HUES48 (cell line): ENCODE data around the gene LRRIQ3.

Experiments
- H3K27ac ChIP-seq: one replicate; pipeline ENCODE4 v1.7.0; 2013; ENCODE audit warnings: low read depth, low read length, inconsistent platforms
- H3K27me3 ChIP-seq: 2 replicates; pipeline ENCODE4 v1.6.1; 2013; ENCODE audit warnings: mild to moderate bottlenecking, low read length; ENCODE audit not compliant: control insufficient read depth, insufficient read depth
- H3K36me3 ChIP-seq: 2 replicates; pipeline ENCODE4 v1.6.1; 2013; ENCODE audit warnings: low read length; ENCODE audit not compliant: control insufficient read depth, insufficient read depth
- H3K4me1 ChIP-seq: 2 replicates; pipeline ENCODE4 v1.6.1; 2013; ENCODE audit warnings: mild to moderate bottlenecking, low read length; ENCODE audit not compliant: control insufficient read depth, insufficient read depth
- H3K4me3 ChIP-seq: 2 replicates; pipeline ENCODE4 v1.5.1; 2013; ENCODE audit warnings: mild to moderate bottlenecking, low read depth, low read length
- H3K9ac ChIP-seq: 2 replicates; pipeline ENCODE4 v1.6.1; 2013; ENCODE audit warnings: mild to moderate bottlenecking, low read depth, low read length, moderate library complexity
- H3K9me3 ChIP-seq: 2 replicates; pipeline ENCODE4 v1.6.1; 2013; ENCODE audit warnings: low read length; ENCODE audit not compliant: control insufficient read depth, insufficient read depth

Gene LRRIQ3

DNA sequence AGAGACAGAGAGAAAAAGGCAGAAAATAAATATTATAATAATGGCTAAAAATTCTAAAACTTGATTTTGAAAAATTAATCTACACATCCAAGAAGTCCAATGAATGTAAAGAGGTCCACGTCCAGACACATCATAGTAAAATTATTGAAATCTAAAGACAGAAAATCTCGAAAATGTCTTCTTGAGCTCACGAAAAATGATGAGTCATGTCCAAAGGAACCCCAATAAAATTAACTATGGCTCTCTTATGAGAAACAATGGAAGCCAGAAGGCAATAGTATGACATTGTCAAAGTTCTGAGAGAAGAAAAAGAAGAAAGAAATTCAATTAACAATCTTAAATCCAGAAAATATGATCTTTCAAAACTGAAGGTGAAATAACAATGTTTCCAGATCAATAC is 84.6 kb downstream of the LRRIQ3 start:
- no peaks in the 10 kb centered on the region for H3K36me3 ChIP-seq

DNA sequence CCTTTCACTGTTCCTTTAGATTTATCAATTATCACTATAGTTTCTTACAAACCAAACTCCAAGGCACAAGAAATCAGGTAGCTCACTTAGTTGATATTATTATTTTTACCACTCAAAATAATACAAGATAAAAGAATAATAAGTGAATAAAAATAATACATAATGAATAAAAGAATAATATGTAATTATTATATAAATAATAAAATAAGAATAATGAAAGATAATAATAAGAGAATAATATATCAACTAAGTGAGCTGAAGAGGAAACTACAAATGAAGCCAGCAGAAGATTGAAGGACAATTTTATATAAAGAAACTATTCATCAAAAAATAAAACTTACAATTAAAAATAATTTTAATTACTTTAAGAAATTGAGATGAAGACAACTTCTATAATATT is 90.6 kb downstream of the LRRIQ3 start:
- Histone ChIP-seq H3K4me3 (no peak overlapping the region), H3K36me3 (no peaks in the 10 kb centered on the region), H3K9me3 (no peaks in the 10 kb centered on the region), H3K27ac (no peak overlapping the region), H3K9ac (no peak overlapping the region), H3K27me3 (no peaks in the 10 kb centered on the region), H3K4me1 (no peaks in the 10 kb centered on the region)

More for the DNA sequence above, 84.6 kb downstream of the LRRIQ3 start:
- Histone ChIP-seq H3K4me3 (no peak overlapping the region), H3K4me1 (peaks cover 12% of the 10 kb centered on the region; the same call in 1 of the 2 replicates), H3K27me3 (no peaks in the 10 kb centered on the region), H3K27ac (no peak overlapping the region), H3K9me3 (no peaks in the 10 kb centered on the region), H3K9ac (no peak overlapping the region)

DNA sequence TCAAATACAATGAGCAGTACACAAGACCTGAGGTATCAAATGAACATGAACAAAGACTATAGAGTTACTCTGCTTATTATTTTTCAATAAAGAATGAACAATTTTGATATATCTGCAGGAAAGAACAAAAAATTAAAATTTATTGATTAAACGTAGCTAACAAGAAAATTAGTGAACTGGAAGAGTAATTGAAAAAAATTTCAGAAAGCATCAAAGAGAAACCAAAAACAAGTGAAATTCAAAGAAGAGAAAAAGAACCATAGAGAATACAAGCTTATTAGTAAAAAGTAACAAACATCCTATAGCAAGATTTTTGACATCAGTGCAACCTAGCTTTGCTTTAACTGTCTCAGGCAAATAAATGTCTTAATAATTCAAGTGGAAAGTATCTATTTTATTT is 106.6 kb downstream of the LRRIQ3 start:
- Histone ChIP-seq H3K27ac (no peak overlapping the region), H3K9me3 (peaks cover 19% of the 10 kb centered on the region), H3K4me3 (no peak overlapping the region), H3K9ac (no peak overlapping the region), H3K27me3 (no peaks in the 10 kb centered on the region), H3K36me3 (no peaks in the 10 kb centered on the region), H3K4me1 (no peaks in the 10 kb centered on the region)

DNA sequence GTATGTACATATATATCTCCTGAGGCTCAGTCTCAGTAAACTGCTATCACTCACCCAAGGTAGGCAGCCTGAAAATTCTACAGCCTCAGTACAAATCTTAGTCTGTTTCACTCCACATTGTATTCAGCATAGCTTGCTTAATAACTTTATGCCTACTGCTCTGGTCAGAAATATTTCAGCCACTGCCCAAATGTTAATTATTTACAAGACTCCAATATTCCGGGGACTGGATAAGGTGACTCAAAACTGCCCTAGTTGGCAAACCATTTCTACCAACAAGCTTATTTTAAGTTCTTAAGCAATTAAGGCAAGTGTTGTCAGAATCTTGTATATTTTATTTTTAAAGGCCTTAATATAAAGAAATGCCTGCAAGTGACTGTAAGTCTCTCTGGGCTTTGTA is 114.8 kb downstream of the LRRIQ3 start:
- Histone ChIP-seq H3K9me3 (no peaks in the 10 kb centered on the region), H3K27ac (no peak overlapping the region), H3K27me3 (no peaks in the 10 kb centered on the region), H3K9ac (no peak overlapping the region), H3K4me3 (no peak overlapping the region), H3K36me3 (no peaks in the 10 kb centered on the region), H3K4me1 (peaks cover 6% of the 10 kb centered on the region; the same call in 1 of the 2 replicates)

DNA sequence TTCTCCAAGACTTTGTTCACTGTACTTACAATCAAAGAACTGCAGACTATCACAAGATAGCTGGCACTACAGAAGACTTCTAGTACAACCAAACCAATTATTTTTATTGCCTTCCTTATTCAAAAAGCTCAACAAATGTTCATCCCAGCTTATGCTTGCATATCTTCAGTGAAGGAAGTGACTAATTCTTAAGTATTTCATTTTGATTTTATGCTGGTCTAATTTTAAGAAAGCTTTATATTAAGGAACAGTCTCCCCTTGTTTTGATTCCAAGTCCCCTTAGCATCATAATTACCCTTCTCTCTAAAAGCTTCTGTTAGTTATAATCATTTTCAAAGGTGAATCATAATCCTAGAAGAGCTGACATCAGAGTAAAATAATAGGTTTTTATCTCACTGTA is 132.9 kb downstream of the LRRIQ3 start:
- Histone ChIP-seq H3K36me3 (no peaks in the 10 kb centered on the region), H3K4me1 (no peaks in the 10 kb centered on the region), H3K27ac (no peak overlapping the region), H3K9me3 (no peaks in the 10 kb centered on the region), H3K27me3 (no peaks in the 10 kb centered on the region), H3K4me3 (no peak overlapping the region), H3K9ac (no peak overlapping the region)

DNA sequence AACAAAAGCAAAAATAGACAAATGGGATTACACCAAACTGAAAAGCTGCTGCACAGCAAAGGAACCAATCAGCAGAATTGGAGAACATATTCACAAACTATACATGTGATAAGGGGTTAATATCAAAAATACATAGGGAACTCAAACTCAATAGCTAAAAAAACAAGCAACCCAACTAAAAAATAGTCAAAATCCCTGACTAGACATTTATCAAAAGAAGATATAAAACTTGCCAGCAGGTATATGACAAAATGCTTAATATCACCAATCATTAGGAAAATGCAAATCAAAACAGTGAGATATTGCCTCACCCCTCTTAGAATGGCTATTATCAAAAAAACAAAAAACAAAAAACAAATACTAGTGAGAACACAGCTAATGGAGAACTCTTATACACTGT is 140.3 kb downstream of the LRRIQ3 start:
- Histone ChIP-seq H3K9ac (no peak overlapping the region), H3K27ac (no peak overlapping the region), H3K4me3 (no peak overlapping the region), H3K27me3 (no peaks in the 10 kb centered on the region), H3K36me3 (no peaks in the 10 kb centered on the region), H3K4me1 (no peaks in the 10 kb centered on the region), H3K9me3 (no peaks in the 10 kb centered on the region)

DNA sequence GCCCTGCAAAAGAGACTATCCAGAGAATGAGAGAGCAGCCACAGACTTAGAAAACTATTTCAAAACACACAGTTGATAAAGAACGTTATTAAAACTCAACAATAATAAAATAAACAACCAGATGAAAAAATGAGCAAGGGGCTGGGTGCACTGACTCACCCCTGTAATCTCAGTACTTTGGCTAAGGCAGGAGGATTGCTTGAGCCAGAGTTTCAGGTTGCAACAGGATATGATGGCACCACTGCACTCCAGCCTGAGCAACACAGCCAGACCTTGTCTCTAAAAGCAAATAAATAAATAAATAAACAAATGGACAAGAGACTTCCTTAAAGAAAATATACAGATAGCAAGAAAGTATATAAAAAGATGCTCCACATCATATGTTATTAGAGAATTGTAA is 144.6 kb downstream of the LRRIQ3 start:
- Histone ChIP-seq H3K27me3 (no peaks in the 10 kb centered on the region), H3K27ac (no peak overlapping the region), H3K4me1 (no peaks in the 10 kb centered on the region), H3K4me3 (no peak overlapping the region), H3K9ac (no peak overlapping the region), H3K36me3 (no peaks in the 10 kb centered on the region), H3K9me3 (no peaks in the 10 kb centered on the region)

DNA sequence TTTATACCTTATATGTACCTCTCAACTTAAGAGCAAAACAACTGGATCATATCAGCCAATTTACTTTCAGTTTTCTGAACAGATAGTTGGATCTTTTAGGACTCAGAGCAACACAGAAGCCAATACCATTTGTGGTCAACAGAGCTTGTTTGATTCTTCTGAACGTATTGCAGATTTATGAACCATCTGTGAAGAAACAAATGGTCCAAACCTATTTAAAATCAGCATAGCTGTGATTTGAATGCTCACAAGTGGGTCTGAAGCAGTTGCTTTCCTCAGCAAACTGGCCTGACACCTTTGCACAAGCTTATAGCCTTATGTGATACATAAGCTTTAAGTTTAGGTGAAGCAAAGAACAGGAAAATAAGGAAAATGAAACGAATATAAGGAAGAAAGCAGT is 147.6 kb downstream of the LRRIQ3 start:
- Histone ChIP-seq H3K36me3 (no peaks in the 10 kb centered on the region), H3K27me3 (no peaks in the 10 kb centered on the region), H3K9me3 (no peaks in the 10 kb centered on the region)

DNA sequence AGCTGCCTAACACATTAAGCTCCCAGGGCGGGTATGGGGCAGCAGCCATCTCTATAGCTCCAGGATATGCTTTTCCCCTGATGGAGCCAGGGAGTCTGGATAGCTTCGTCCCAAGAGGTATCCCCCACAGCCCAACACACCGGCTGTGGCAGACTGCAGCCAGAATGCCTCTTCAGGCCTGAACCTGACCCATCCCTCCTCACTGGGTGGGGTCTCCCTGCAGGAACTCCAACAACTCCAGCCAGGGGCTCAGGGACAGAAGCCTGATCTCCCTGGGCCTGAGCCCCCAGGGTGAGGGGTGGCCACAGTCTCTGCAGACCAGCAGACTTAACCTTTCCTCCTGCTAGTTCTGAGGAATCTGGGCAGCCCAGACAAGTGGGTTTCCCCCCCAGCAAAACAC is 159.9 kb downstream of the LRRIQ3 start:
- no peaks in the 10 kb centered on the region for H3K36me3 ChIP-seq
- H3K27me3 ChIP-seq: no peaks in the 10 kb centered on the region

More for the DNA sequence above, 147.6 kb downstream of the LRRIQ3 start:
- Histone ChIP-seq H3K4me1 (no peaks in the 10 kb centered on the region), H3K27ac (no peak overlapping the region), H3K4me3 (no peak overlapping the region), H3K9ac (no peak overlapping the region)

DNA sequence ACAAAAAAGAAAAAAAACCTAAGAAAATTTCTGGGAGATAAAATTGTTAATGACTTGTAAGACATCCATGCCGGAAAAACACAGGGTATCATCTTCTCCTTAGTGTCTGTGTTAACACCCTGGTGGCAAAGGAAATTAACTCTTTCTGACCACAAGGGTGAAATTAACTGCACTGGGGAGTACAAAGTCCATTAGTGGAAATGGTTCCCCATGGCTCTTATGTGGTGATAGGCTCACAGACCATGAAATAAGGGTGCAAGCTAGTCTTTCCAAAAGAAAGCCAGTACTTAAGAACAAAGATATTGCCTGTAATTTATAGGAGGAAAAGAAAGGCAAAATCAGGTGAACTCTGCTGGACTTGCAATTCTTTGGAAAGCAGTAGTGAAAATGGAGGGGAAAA is 185.4 kb downstream of the LRRIQ3 start:
- no peaks in the 10 kb centered on the region for H3K9me3 ChIP-seq
- no peaks in the 10 kb centered on the region for H3K27me3 ChIP-seq
- no peaks in the 10 kb centered on the region for H3K4me1 ChIP-seq
- no peak overlapping the region for H3K9ac ChIP-seq
- no peaks in the 10 kb centered on the region for H3K36me3 ChIP-seq
- H3K27ac ChIP-seq: no peak overlapping the region
- no peak overlapping the region for H3K4me3 ChIP-seq

More for the DNA sequence above, 159.9 kb downstream of the LRRIQ3 start:
- no peak overlapping the region for H3K4me3 ChIP-seq
- no peaks in the 10 kb centered on the region for H3K9me3 ChIP-seq
- H3K4me1 ChIP-seq: no peaks in the 10 kb centered on the region
- no peak overlapping the region for H3K9ac ChIP-seq
- H3K27ac ChIP-seq: no peak overlapping the region

DNA sequence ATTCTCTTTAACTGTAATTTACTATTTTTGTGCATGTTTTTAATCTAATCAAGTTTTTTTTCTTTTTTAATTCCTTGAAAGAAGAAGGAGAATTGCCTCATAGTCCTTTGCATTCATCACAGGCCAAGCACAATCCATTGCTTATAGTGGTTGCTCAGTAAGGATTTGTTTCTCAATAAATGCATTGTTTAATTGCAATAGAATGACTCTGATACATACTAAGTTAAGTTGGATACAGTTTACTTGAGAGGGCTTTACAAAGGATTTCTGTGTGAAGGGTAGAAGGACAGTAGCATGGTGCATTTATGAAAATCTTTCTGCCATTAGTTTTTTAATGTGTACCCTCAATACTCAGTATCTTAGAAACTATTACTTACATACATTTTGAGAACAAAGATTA is 186.2 kb downstream of the LRRIQ3 start:
- H3K9ac ChIP-seq: no peak overlapping the region
- no peaks in the 10 kb centered on the region for H3K36me3 ChIP-seq
- H3K9me3 ChIP-seq: no peaks in the 10 kb centered on the region
- no peak overlapping the region for H3K27ac ChIP-seq
- no peaks in the 10 kb centered on the region for H3K27me3 ChIP-seq
- H3K4me3 ChIP-seq: no peak overlapping the region
- no peaks in the 10 kb centered on the region for H3K4me1 ChIP-seq

DNA sequence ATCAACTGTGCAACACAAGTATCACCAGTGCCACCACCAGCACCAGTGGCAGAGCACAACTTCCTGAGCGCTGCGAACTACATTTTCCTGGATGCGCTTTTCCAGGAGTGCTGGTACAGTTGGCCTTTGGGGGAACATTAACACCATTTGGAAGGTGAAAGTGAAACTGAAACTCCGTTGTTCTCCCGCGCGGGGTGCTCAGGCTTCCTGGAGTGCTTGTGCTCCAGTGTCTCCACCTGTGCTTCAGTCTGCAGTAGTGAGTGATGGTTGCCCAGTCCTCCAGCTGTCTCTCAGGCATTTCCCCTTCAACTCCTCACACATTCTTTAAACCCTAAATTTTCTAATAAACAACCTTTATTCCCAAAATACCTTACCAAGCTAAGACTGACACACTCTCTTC is 187.8 kb downstream of the LRRIQ3 start:
- H3K36me3 ChIP-seq: no peaks in the 10 kb centered on the region
- no peak overlapping the region for H3K27ac ChIP-seq
- H3K4me1 ChIP-seq: no peaks in the 10 kb centered on the region
- H3K9ac ChIP-seq: no peak overlapping the region
- no peak overlapping the region for H3K4me3 ChIP-seq
- no peaks in the 10 kb centered on the region for H3K27me3 ChIP-seq
- no peaks in the 10 kb centered on the region for H3K9me3 ChIP-seq
